ENCODE data around the gene TBC1D21.

Gene TBC1D21

GRCh38 chr15:73897441-73898261, 24.3 kb downstream of the TBC1D21 start (continued):
- TF ChIP-seq ZNF157 (tag by site-specific recombination; IDR thresholded peaks at IDR 0.05): no peak
- TF ChIP-seq GLIS2 (tag by site-specific recombination; IDR thresholded peaks at IDR 0.05): peak; percentile 88
- no peak for TF ChIP-seq SP2 (tag by site-specific recombination; IDR thresholded peaks at IDR 0.05)
- no peak for TF ChIP-seq KLF8 (tag by site-specific recombination; IDR thresholded peaks at IDR 0.05)

- CTCF ChIA-PET: interaction anchor here (0.6 to 4.8 kb wide), 12 partner anchors 11 to 624 kb away, joined by 3 to 88 read pairs (median 4); no protein-coding TSS in a partner anchor
- H3K27ac ChIP-seq (ENCODE audit: extremely low read depth, low read depth, low read length): no peak overlapping the region
These were observed 26.1 kb downstream of the TBC1D21 start for GRCh38 chr15:73899197-73900094.

More at GRCh38 chr15:73899197-73900094, 26.1 kb downstream of the TBC1D21 start:
- no peaks in the 10 kb centered on the region for H3K36me3 ChIP-seq (ENCODE audit: control insufficient read depth in 2 of 2, insufficient read depth in 1 of 2, low read length in 2 of 2)
- POLR2A ChIA-PET: no interaction called here
- no peak overlapping the region for H3K4me3 ChIP-seq (ENCODE audit: low read depth, low read length)
- TF ChIP-seq GLIS2 (tag by site-specific recombination; IDR thresholded peaks at IDR 0.05): no peak
- TF ChIP-seq GLIS1 (tag by site-specific recombination; IDR thresholded peaks at IDR 0.05): peak; percentile 53
- no peak for TF ChIP-seq ZSCAN16 (tag by site-specific recombination; IDR thresholded peaks at IDR 0.05)
- no peak for TF ChIP-seq SCRT2 (tag by site-specific recombination; IDR thresholded peaks at IDR 0.05)
- no peak for TF ChIP-seq ZNF266 (tag by site-specific recombination; IDR thresholded peaks at IDR 0.05; ENCODE audit: low read depth)
- TF ChIP-seq EGR2 (tag by site-specific recombination; IDR thresholded peaks at IDR 0.05; ENCODE audit: low read depth): no peak
- TF ChIP-seq ZNF510 (tag by site-specific recombination; IDR thresholded peaks at IDR 0.05; ENCODE audit: insufficient replicate concordance): no peak
- no peak for TF ChIP-seq ZNF658 (tag by site-specific recombination; IDR thresholded peaks at IDR 0.05)
- TF ChIP-seq REST (tag by site-specific recombination; IDR thresholded peaks at IDR 0.05): peak; percentile 72
- no peak for TF ChIP-seq ZNF585B (tag by site-specific recombination; IDR thresholded peaks at IDR 0.05)
- no peak for TF ChIP-seq PRDM6 (tag by site-specific recombination; IDR thresholded peaks at IDR 0.05)
- no peak for TF ChIP-seq ZNF561 (tag by site-specific recombination; IDR thresholded peaks at IDR 0.05; ENCODE audit: borderline replicate concordance)
- TF ChIP-seq ZNF2 (tag by site-specific recombination; IDR thresholded peaks at IDR 0.05): no peak
- TF ChIP-seq ZNF785 (tag by site-specific recombination; IDR thresholded peaks at IDR 0.05): no peak
- H3K9me3 ChIP-seq (ENCODE audit: control insufficient read depth, insufficient read depth, low read depth, low read length): no peaks in the 10 kb centered on the region
- H3K4me1 ChIP-seq (ENCODE audit: control insufficient read depth, insufficient read depth, low read length): no peaks in the 10 kb centered on the region

Data from HEK293 (cell line).